T-cell (primary cell): ENCODE measurements around the gene UGCG. TPM values are rescaled to one million over a fixed set of nuclear protein-coding genes. Genes with fewer than 3 reads are reported as not detected.

Source experiments
- ATAC-seq, 4 experiments: fragments of 200-7000 bp in 3 of 4; fragments of 150-1000 bp in 1 of 4; cut with Tn5 transposase; replicated peaks in 1 of 4; 1 replicate in 3 of 4; 2 replicates in 1 of 4; pipeline ENCODE4 v1.10.0; 2021; ENCODE audit warnings: moderate library complexity in 3 of 4, mild to moderate bottlenecking in 2 of 4, moderate number of reproducible peaks in 1 of 4
- CTCF ChIA-PET, 2 donors: fragments of 300-600 bp; sonication (Branson Sonifier 250); formaldehyde crosslinking; loops; one replicate each; lab custom pipeline; 2022; ENCODE audit warnings: antibody characterized with exemption in 2 of 2; lab: Charles Lee
- POLR2A ChIA-PET, 2 donors: fragments of 300-600 bp; sonication (Branson Sonifier 250); formaldehyde crosslinking; loops; one replicate each; lab custom pipeline; 2022; ENCODE audit warnings: antibody characterized with exemption in 2 of 2; lab: Charles Lee
- DNase-seq, 35 experiments: peaks; one replicate each; pipeline versions ENCODE4 v3.0.0 to v3.0.0-alpha.2; 2013 to 2023
- H3K27ac ChIP-seq: one replicate; pipeline ENCODE4 v1.5.1; 2013; ENCODE audit warnings: low read length
- H3K27me3 ChIP-seq, 2 experiments: replicated peaks in 1 of 2; 1 replicate in 1 of 2; 2 replicates in 1 of 2; pipeline versions ENCODE4 v1.6.1 to v1.7.0; 2013; ENCODE audit warnings: low read length in 1 of 2, mixed read lengths in 1 of 2; ENCODE audit not compliant: control insufficient read depth in 2 of 2, insufficient read depth in 2 of 2; ENCODE audit errors: extremely low read depth in 1 of 2
- H3K36me3 ChIP-seq, 2 donors: 1 replicate in 1 of 2; 2 replicates in 1 of 2; pipeline versions ENCODE4 v1.6.1 to v1.7.0; 2013; ENCODE audit warnings: low read length in 1 of 2; ENCODE audit not compliant: control insufficient read depth in 2 of 2, insufficient read depth in 1 of 2; ENCODE audit errors: extremely low read depth in 1 of 2
- H3K4me1 ChIP-seq, 2 experiments: 1 replicate in 1 of 2; 2 replicates in 1 of 2; pipeline versions ENCODE4 v1.6.1 to v1.7.0; 2013; ENCODE audit warnings: low read length in 2 of 2, mixed read lengths in 1 of 2; ENCODE audit not compliant: insufficient read depth in 2 of 2, control insufficient read depth in 1 of 2; ENCODE audit errors: extremely low read depth in 1 of 2
- H3K4me3 ChIP-seq, 2 donors: 1 replicate in 1 of 2; 2 replicates in 1 of 2; pipeline versions ENCODE4 v1.5.1 to v1.7.0; 2013; ENCODE audit warnings: mild to moderate bottlenecking in 2 of 2, low read length in 1 of 2, moderate library complexity in 1 of 2; ENCODE audit not compliant: control insufficient read depth in 1 of 2; ENCODE audit errors: extremely low read depth in 1 of 2
- H3K9me3 ChIP-seq: 2 replicates; pipeline ENCODE4 v1.7.0; 2013
- H3K27ac Mint-ChIP-seq, 2 donors: one replicate each; pipeline ENCODE4 v1.8.0; 2020 to 2021; ENCODE audit warnings: mild to moderate bottlenecking in 2 of 2, mixed read lengths in 2 of 2
- H3K27me3 Mint-ChIP-seq, 2 donors: one replicate each; pipeline ENCODE4 v1.8.0; 2021 to 2022; ENCODE audit warnings: mixed read lengths in 2 of 2
- H3K36me3 Mint-ChIP-seq: one replicate; pipeline ENCODE4 v1.8.0; 2021; ENCODE audit warnings: mixed read lengths
- H3K4me1 Mint-ChIP-seq, 3 donors: one replicate each; pipeline ENCODE4 v1.8.0; 2020 to 2022; ENCODE audit warnings: mixed read lengths in 3 of 3, mild to moderate bottlenecking in 1 of 3
- H3K4me3 Mint-ChIP-seq, 3 donors: one replicate each; pipeline ENCODE4 v1.8.0; 2020 to 2022; ENCODE audit warnings: mild to moderate bottlenecking in 3 of 3, mixed read lengths in 3 of 3, moderate library complexity in 3 of 3
- H3K9me3 Mint-ChIP-seq, 3 donors: one replicate each; pipeline ENCODE4 v1.8.0; 2020 to 2022; ENCODE audit warnings: mixed read lengths in 3 of 3
- WGBS: methylation state at CpG from one replicate; pipeline ENCODE4 v1.1.5; 2013; ENCODE audit warnings: missing lambda C conversion rate; ENCODE audit not compliant: insufficient coverage; 5-methylcytosine and 5-hydroxymethylcytosine counted together
- total RNA-seq, 35 experiments: library from RNA in 6 of 35; stranded (reverse) in 6 of 35; fragments of 120-200 nt in 1 of 35; gene quantifications; one replicate each; pipeline versions ENCODE4 v1.2.1 to v1.2.4 and lab custom pipeline; 2013 to 2026

The UGCG gene
- total RNA-seq, 5 donors from 2014 or later (not counting 1 experiment from before 2014, with no cell fraction given) = 20.1 to 41.6 (median 24.1) TPM

DNA sequence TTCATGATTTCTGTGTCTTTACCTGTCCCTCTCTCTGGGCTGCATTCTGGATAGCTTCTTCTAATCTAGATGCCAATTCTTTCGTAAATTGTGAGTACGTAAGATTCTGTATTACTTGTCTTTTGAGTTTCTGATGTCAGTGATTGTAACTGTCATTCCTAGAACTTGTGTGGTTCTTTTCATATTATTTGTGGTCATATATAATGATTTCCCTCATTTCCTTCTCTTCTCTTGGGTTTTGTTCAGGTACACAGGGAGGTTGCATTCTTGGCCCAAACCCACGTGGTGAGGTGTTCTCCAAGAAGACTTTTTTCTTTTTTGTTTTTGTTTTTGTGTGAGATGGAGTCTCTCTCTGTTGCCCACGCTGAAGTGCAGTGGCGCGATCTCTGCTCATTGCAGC, 13.8 kb downstream of the UGCG start:
- ATAC-seq (peak in 1 of 4 experiments; percentile 19), DNase-seq (no peak)
- H3K4me3 Mint-ChIP-seq = peak overlapping the region in 2 of 3 donors; percentile 3 to 36
- CTCF ChIA-PET = no interaction called here
- no peaks in the 10 kb centered on the region for H3K9me3 Mint-ChIP-seq
- Histone ChIP-seq H3K4me1 (peaks cover 39 to 52% of the 10 kb centered on the region in 2 experiments), H3K27ac (no peak overlapping the region), H3K9me3 (no peaks in the 10 kb centered on the region), H3K36me3 (no peaks in the 10 kb centered on the region), H3K4me3 (no peak overlapping the region), H3K27me3 (no peaks in the 10 kb centered on the region)
- WGBS = 67% methylated on average over 3 of the region's 6 CpGs
- peaks cover 93 to 99% (median 96%) of the 10 kb centered on the region in 3 donors for H3K4me1 Mint-ChIP-seq
- no peaks in the 10 kb centered on the region for H3K27me3 Mint-ChIP-seq
- H3K36me3 Mint-ChIP-seq = peaks cover 16% of the 10 kb centered on the region
- POLR2A ChIA-PET = no interaction called here
- H3K27ac Mint-ChIP-seq = peak overlapping the region; percentile 58 to 62

DNA sequence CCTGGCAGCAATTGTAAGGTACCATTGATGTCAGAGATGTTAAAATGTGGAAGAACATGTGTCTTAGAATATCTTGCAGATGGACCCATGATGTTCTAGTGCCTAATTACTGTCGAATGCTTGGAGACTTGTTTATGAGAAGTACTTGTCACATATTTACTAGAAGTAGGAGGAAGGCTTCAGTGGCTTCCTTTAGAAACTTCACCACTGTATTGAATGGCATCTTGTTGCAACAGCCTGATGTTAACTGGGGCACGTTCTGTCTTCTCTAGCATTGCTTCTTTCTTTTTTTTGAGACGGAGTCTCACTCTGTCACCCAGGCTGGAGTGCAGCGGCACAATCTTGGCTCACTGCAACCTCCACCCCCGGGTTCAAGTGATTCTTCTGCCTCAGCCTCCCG, 16.5 kb downstream of the UGCG start:
- Mint-ChIP-seq H3K27me3 (no peaks in the 10 kb centered on the region), H3K27ac (peak overlapping the region; percentile 1 to 13), H3K4me1 (peaks cover 75 to 85% (median 84%) of the 10 kb centered on the region in 3 donors), H3K36me3 (peaks cover 22% of the 10 kb centered on the region), H3K4me3 (peak overlapping the region in 2 of 3 donors; percentile 17 to 65), H3K9me3 (no peaks in the 10 kb centered on the region)
- H3K27ac ChIP-seq = no peak overlapping the region
- ATAC-seq = peak in 3 of 4 experiments; percentile 33 to 57 (median 34)
- ChIA-PET CTCF (no interaction called here), POLR2A (interaction anchor here in 1 of 2 donors (0.6 kb wide), 1 partner anchor 157 kb away, joined by 9 read pairs; no protein-coding TSS in a partner anchor)
- no peak for DNase-seq
- H3K4me3 ChIP-seq = no peak overlapping the region
- 38% methylated on average over 3 of the region's 6 CpGs for WGBS
- peaks cover 0 to 10% of the 10 kb centered on the region in 2 donors for H3K36me3 ChIP-seq
- H3K27me3 ChIP-seq = no peaks in the 10 kb centered on the region
- no peaks in the 10 kb centered on the region for H3K9me3 ChIP-seq
- peaks cover 36 to 48% of the 10 kb centered on the region in 2 experiments for H3K4me1 ChIP-seq

DNA sequence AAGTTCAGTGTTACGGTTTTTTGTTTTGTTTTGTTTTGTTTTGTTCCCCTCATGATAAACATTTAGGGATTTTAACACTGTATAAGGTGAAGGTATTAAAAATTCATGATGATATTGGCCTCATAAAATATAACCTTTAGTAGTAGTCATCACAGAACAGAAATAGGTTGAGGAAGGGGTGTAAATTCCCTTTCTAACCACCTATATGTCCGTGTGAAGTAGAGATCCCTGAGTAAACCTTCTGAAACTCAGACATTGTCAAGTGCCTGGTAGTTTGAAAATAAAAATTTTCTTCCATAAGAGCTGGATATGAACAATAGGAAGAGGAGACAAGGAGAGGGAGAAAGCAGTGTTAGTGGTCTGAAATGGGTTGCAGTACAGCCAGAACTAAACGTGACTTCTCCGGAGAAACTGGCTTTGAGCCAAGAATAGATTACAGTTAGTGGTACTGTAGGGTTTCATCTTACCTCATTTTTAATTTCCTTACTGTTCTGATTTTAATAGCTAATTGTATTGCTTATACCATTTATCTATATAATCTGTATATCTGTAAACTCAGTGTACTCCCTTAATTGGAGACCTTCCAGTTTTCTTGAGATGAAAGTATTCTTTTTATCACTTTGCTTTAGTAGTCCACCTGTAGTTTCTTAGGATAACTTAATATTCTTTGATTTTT, 18.3 kb downstream of the UGCG start:
- Mint-ChIP-seq H3K4me1 (peaks cover 63 to 70% (median 69%) of the 10 kb centered on the region in 3 donors), H3K4me3 (peak overlapping the region; percentile 32 to 58 (median 34)), H3K27ac (peak overlapping the region; percentile 47 to 50), H3K9me3 (no peaks in the 10 kb centered on the region), H3K27me3 (no peaks in the 10 kb centered on the region), H3K36me3 (peaks cover 30% of the 10 kb centered on the region)
- ChIA-PET POLR2A (interaction anchor here in 1 of 2 donors (0.6 kb wide), 1 partner anchor 284 kb away, joined by 3 read pairs; the partner anchor contains the start of gene DNAJC25), CTCF (interaction anchor here (0.5 to 1.7 kb wide), 3 partner anchors 8 to 401 kb away, joined by 4 to 5 read pairs (median 4); no protein-coding TSS in a partner anchor)
- Histone ChIP-seq H3K36me3 (peaks cover 0 to 14% of the 10 kb centered on the region in 2 donors), H3K9me3 (no peaks in the 10 kb centered on the region), H3K4me1 (peaks cover 28 to 33% of the 10 kb centered on the region in 2 experiments), H3K27me3 (no peaks in the 10 kb centered on the region), H3K27ac (no peak overlapping the region), H3K4me3 (no peak overlapping the region)
- WGBS = no CpG with 5 or more reads among the region's 4 CpGs
- DNase-seq (peak in 1 of 35 experiments; percentile 51), ATAC-seq (peak in 2 of 4 experiments; percentile 24 to 39)

DNA sequence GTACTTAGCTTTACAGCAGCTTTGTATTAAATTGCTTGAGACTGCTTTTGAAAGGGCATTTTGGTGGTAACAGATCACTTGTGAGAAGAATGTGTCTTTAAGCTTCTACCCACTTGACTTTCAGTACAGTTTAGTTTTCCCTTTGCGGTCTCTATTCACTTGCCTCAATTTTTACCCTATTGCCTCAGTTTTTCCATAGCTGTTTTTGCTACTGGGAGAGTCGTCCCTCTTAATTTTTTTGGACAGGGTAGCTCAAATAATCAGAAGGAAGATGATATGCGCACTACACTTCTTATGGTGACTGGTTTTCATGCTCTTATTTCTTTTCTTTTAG, 18.8 kb downstream of the UGCG start:
- no peak overlapping the region for H3K27ac ChIP-seq
- no CpG with 5 or more reads among the region's 3 CpGs for WGBS
- no peak for ATAC-seq
- peaks cover 0 to 14% of the 10 kb centered on the region in 2 donors for H3K36me3 ChIP-seq
- H3K4me1 ChIP-seq = peaks cover 23 to 33% of the 10 kb centered on the region in 2 experiments
- H3K9me3 ChIP-seq = no peaks in the 10 kb centered on the region
- no peak overlapping the region for H3K4me3 ChIP-seq
- H3K27me3 ChIP-seq = no peaks in the 10 kb centered on the region
- peak overlapping the region; percentile 47 to 50 for H3K27ac Mint-ChIP-seq
- peaks cover 32% of the 10 kb centered on the region for H3K36me3 Mint-ChIP-seq
- DNase-seq = no peak
- H3K4me1 Mint-ChIP-seq = peaks cover 58 to 68% (median 67%) of the 10 kb centered on the region in 3 donors
- ChIA-PET CTCF (interaction anchor here (0.5 to 1.7 kb wide), 3 partner anchors 9 to 400 kb away, joined by 4 to 5 read pairs (median 4); no protein-coding TSS in a partner anchor), POLR2A (interaction anchor here in 1 of 2 donors (0.6 kb wide), 1 partner anchor 284 kb away, joined by 3 read pairs; the partner anchor contains the start of gene DNAJC25)
- no peaks in the 10 kb centered on the region for H3K27me3 Mint-ChIP-seq
- no peaks in the 10 kb centered on the region for H3K9me3 Mint-ChIP-seq
- peak overlapping the region; percentile 17 to 62 (median 58) for H3K4me3 Mint-ChIP-seq

DNA sequence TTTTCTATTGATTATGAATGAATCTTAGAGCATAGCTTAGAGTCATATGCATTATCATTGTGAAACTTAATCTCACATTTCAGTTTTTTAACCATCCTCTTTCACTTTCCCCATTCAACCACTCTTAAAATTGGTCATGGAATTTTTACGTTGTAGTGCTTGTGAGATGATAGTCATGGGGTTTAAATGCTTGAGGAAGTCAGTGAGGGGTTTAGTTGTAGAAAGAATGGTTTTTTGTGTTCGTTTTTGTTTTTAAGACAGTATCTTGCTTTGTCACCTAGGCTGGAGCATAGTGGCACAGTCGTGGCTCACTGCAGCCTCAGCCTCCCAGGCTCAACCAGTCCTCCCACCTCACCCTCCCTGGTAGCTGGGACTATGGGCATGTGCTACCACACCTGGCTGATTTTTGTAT, 19.6 kb downstream of the UGCG start:
- DNase-seq (no peak), ATAC-seq (no peak)
- Mint-ChIP-seq H3K4me1 (peaks cover 49 to 60% (median 58%) of the 10 kb centered on the region in 3 donors), H3K9me3 (no peaks in the 10 kb centered on the region), H3K27me3 (no peaks in the 10 kb centered on the region), H3K4me3 (peak overlapping the region; percentile 6 to 28 (median 26)), H3K36me3 (peaks cover 32% of the 10 kb centered on the region), H3K27ac (peak overlapping the region; percentile 47 to 62)
- CTCF ChIA-PET = interaction anchor here in 1 of 2 donors (0.6 to 1.7 kb wide), 2 partner anchors 10 to 112 kb away, joined by 3 to 5 read pairs; no protein-coding TSS in a partner anchor
- Histone ChIP-seq H3K4me3 (no peak overlapping the region), H3K36me3 (peaks cover 5 to 18% of the 10 kb centered on the region in 2 donors), H3K4me1 (peaks cover 22 to 25% of the 10 kb centered on the region in 2 experiments), H3K27me3 (no peaks in the 10 kb centered on the region), H3K9me3 (no peaks in the 10 kb centered on the region), H3K27ac (no peak overlapping the region)
- POLR2A ChIA-PET = interaction anchor here in 1 of 2 donors (0.6 to 0.7 kb wide), 3 partner anchors 10 to 22 kb away, joined by 3 to 4 read pairs (median 4); no protein-coding TSS in a partner anchor
- WGBS = 0% methylated on average over 1 of the region's 3 CpGs

DNA sequence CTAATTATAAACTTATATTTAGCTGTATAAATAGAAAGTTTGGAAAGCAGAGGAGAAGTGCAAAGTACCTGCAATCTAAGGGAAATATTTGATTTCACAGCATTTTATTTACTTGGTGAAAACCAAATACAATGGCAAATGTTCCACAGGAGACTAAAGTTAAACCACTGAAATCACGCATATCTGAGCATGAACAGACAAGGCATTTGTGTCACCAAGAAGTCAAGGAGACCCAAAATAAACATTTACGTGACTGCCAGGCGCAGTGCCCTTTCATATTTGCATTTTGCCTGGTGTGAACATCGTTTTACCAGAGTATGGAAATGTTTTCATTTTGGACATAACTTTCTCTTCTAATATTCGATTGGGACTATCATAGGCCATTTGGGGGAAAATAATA, 20.6 kb downstream of the UGCG start:
- no peak overlapping the region for H3K4me3 Mint-ChIP-seq
- H3K9me3 Mint-ChIP-seq = no peaks in the 10 kb centered on the region
- Histone ChIP-seq H3K27ac (no peak overlapping the region), H3K4me1 (peaks cover 22 to 23% of the 10 kb centered on the region in 2 experiments), H3K27me3 (no peaks in the 10 kb centered on the region), H3K36me3 (peaks cover 7 to 18% of the 10 kb centered on the region in 2 donors), H3K4me3 (no peak overlapping the region), H3K9me3 (no peaks in the 10 kb centered on the region)
- ATAC-seq = no peak
- 86% methylated on average over 1 of the region's 5 CpGs for WGBS
- ChIA-PET CTCF (interaction anchor here in 1 of 2 donors (0.5 kb wide), 1 partner anchor 69 kb away, joined by 7 read pairs; no protein-coding TSS in a partner anchor), POLR2A (no interaction called here)
- H3K27me3 Mint-ChIP-seq = no peaks in the 10 kb centered on the region
- peaks cover 40 to 55% (median 53%) of the 10 kb centered on the region in 3 donors for H3K4me1 Mint-ChIP-seq
- no peak overlapping the region for H3K27ac Mint-ChIP-seq
- DNase-seq = no peak
- peaks cover 32% of the 10 kb centered on the region for H3K36me3 Mint-ChIP-seq
